NCI-H2227 (cell line): ENCODE data around the gene SESN1.
A peak's percentile ranks its signal among the peaks of the same experiment; 100 is the strongest.
"Not testable (repeated sequence)": the region's sequence is repeated elsewhere in the genome, so short reads cannot be mapped to it uniquely, and the experiment has no call there.

ENCODE experiments used
- DNase-seq: peaks from one replicate; lab custom pipeline; 2025; ENCODE audit not compliant: unreplicated experiment; lab: John Stamatoyannopoulos, UW

The SESN1 gene

DNA sequence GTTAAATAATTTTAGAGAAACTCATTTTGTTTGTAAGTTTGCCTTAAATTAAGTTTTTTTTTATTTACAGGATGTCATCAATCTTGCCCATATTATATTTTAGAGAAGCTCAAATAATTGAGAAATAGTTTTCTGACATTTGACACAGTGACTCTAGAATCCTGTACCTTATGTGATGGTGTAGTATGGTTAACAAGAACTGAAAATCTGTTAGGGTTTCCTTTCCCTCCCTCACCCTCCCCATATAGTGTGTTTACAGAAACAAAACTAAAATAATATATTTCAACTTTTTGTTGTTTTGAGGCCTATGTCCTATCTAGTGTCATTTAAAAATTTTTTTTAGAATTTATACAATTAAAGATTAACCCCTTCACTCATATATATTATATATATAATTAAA lies 91.8 kb downstream of the SESN1 start:
- DNase-seq, result no peak

DNA sequence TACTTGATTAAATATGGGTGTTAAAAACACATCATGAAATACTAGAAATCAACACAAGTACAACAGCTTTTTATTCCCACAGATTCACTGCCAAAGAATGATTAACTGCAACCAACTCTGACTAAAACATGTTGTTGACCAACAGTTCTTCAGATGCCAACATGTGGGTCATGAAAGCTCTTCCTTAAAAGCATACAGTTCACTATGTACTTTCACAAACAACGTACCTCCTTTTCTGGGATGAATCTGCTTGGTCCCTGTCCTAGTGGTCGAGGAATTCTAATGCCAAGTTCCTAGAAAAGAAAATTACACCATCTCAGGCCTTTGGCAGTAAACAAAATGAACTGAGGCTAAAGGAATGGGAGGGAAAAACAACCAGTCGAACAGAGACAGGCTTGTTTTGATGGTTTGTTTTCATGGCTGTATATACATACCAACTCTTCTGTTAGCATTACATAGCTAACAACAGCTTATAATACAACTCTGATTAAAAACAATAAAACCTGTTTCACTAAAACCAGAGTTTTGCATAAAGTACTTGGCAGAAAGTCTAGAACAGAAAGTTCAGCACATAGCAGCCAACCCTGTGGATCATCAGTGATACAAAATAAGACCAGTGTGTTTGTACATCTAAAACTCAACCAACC lies 92.5 kb downstream of the SESN1 start:
- no peak for DNase-seq

DNA sequence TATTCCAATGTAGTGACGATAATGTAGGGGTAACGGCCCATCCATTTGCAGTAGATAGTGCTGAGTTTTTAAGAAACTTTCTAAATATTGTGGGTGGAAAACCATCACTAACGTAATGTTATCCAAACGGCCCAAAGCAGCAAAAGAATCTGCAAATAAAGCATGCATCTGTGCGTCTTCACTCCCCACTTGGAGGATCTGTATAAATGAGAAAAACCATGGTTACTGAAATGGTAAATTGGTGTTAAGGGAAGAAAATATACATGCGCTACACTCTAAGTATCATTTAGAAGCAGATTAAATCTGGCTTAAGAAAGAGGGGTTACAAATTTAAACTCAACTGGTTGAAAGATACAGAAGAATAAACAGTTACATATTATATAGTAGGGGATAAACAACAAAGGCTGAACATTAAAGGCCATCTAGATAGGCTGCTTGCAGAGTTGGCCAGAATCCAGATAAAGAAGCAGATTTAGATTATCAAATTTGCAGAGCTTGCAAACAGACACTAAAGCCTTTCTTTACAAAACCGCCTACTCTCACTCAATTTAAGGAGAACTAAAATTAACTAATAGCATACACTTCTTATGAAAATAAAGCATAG lies 93.3 kb downstream of the SESN1 start:
- peak; percentile 4 for DNase-seq

DNA sequence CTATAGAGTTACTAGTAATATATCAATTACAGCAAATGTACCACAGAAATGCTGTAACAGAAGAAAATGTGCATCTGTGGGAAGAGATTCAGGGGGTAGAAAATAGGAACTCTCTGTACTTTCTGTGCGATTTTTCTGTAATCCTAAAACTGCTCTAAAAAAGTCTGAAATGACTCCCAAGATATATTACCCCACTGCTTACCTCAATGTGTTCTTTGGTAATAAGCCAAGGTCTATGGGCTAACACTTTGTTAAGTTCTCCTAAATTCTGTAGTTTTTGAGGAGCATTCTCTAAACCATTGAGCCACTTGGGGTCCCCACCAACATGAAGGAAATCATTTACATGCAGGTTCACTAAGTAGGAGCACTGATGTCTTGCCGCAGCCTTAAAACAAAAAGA lies 94.4 kb downstream of the SESN1 start:
- no peak for DNase-seq

DNA sequence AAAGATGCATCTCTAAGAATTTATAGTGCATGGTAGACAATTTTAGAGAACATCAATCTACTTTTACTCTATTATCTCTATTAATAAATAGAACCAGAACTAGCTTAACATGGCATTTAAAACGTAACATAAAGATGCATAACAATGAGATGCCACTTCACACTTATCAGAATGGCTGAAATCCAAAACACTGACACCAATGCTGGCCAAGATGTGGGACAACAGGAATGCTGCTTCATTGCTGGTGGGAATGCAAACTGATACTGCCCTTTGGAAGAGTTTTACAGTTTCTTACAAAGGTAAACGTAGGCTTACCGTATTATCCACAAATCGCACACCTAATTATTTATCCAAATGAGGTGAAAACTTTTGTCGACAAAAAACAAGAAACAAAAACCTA lies 95.2 kb downstream of the SESN1 start:
- no peak for DNase-seq

DNA sequence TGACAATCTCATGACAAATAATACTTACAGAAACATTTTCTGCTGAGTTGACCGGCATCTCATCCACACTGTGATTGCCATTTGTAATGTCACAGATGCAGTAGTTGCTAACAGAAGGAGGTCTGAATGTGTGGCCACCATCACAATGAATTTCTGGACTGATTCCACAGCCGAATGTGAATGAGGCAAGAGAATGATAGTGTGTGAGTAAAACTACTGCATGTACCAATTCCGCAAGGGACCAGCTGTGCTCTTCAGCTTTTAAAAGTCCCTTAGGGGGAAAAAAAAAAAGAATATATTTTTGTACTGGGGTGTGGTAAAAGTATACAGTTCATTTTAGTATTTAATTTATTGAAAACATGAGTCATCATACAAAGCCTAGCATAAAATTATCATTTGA lies 96.2 kb downstream of the SESN1 start:
- DNase-seq, result no peak

DNA sequence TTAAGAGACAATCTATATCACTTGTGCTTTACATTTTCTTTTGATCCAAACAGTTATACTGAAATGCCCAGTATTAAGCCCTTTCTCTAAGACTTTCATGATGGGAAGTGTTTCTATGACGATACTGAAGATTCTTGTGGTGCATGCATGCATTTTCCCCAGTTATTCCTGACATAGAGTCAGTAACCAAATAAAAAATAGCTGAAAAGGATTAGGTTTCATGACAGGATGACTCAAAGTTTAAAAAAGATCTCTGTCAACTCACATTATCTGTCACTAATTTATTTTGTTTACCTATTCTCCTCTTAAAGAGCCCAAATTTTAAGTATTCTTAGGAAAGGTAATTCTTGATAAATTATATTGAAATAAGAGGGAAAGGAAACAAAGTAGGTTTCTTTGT lies 98.4 kb downstream of the SESN1 start:
- no peak for DNase-seq

DNA sequence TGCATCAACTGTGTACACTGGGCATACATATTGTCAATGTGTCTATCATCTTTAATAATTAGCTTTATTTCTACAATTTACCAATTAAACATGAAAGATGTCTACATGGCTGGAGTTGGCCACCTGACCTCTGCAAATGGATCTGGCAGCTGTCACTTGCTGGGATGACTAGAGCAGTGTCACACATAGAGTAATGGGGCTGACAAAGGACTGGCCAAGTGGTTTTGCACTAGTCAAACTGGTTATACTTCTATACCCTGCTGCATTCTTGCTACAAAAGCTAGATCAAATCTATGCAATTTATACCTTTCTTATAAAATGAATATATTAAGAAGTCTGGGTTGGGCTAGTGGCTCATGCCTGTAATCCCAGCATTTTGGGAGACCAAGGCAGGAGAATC lies 99.3 kb downstream of the SESN1 start:
- DNase-seq, result no peak

DNA sequence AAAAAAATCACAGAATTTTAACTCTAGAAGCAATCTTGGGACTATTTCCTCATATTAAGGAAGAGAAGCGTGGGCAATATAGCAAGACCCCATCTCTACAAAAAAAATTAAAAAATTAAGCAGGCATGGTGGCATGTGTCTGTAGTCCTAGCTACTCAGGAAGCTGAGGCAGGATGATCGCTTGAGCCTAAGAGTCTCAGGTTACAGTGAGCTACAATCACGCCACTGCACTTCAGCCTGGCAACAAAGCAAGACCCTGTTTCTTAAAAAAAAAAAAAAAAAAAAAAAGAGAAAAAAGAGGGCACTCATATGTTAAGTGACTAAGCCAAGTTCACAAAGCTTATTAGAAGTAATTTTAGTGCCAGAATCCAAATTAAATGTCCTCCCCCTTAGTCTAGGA lies 100.8 kb downstream of the SESN1 start:
- no peak for DNase-seq

DNA sequence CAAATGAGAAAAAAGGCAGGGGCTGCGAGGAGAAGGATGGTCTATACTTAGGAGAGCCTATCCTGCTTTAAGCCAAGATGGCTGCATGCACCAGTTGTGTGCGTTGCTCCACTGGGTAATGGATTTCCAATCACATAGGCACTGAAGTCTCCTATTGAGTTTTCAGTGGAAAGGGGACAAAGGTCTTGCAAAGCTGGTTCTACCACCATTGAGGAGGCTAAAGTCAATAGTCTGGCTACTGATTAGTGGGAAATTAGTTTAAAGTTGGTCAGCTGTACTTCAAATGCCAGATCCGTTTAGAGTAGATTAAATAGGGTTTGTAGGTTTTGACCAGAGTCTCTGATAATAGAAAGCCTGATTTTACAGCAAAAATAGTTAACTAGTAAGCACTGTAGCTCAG lies 104.9 kb downstream of the SESN1 start:
- DNase-seq, result no peak

DNA sequence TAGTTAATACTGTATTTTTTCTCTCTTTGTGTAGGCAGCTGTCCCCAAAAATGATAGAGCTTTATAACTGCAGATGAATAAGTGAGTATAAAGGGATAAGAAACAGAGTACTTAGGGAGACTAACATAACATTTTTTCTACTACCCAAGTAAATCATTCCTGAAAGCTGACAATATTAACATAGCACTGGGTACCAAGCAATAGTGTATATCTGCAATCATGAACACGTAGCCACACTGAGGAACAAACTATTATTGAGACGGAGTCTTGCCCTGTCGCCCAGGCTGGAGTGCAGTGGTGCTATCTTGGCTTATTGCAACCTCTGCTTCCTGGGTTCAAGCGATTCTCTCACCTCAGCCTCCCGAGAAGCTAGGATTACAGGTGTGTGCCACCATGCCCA lies 105.9 kb downstream of the SESN1 start:
- DNase-seq, result no peak

DNA sequence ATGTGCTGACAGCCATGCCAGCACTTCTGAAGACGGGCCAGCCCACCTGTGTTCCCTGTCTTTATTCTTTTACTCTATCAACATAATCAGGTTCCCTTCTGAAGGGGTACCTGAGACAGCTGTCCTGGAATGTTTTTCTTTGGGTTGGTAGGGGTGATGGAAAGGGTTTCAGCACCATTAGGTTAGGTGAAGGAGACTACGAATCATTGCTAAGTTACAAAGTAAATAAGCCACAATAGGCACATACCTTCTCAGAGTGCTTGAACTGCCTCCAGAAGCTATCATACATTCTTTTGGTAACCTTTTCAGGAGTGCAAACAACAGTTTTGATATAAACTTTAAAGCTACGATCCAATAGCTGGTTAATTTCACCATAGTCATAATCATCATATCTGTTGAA lies 106.3 kb downstream of the SESN1 start:
- no peak for DNase-seq

DNA sequence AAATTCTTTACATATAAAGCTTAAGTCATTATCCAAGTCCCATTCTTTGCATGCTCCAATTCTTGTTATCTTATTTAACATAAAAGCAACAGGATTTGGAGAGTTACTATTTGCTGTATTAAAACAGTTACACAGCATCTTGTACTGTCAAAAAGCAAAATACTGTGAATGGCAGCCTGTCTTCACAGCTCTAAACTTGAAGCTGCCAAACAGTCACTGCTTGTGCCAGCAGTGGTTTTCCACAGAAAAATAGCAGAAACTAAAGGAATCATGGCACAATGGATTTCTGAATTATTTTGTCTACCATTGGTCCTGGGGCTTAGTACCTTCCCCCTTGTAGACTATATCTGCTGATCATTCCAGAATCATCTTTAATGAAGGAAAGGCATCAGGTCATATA lies 107.5 kb downstream of the SESN1 start:
- DNase-seq, result no peak

DNA sequence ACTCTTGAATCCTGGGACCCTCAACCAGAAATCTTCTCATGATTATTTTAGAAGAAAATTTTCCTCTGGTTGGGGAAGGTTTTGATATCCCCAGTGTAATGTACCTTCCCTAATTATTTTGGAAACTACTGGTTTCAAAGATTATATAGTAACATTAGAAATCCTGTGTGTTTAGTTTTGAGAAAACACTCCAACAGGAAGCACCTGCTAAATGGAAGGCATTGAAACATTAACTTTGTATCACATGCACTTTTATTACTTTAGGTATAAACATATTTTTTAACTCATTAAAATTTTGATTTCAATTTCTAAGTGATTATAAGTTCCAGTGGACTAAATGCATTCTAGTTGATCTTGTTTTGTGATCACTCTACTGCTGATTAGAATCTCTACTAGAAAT lies 109.3 kb downstream of the SESN1 start:
- DNase-seq, result no peak

DNA sequence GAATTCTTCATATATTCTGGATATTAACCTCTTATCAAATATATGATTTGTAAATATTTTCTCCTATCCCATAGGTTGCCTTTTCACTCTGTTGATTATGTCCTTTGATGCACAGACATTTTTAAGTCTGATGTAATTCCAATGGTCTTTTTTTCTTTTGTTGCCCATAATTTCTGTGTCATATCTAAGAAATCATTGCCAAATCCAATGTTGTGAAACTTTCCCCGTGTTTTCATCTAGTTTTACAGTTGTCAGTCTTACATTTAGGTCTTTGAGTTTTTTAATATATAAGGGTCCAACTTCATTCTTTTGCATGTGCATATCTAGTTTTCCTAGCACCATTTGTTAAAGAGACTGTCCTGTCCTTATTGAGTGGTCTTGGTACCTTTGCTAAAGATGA lies 111.5 kb downstream of the SESN1 start:
- DNase-seq, result no peak

DNA sequence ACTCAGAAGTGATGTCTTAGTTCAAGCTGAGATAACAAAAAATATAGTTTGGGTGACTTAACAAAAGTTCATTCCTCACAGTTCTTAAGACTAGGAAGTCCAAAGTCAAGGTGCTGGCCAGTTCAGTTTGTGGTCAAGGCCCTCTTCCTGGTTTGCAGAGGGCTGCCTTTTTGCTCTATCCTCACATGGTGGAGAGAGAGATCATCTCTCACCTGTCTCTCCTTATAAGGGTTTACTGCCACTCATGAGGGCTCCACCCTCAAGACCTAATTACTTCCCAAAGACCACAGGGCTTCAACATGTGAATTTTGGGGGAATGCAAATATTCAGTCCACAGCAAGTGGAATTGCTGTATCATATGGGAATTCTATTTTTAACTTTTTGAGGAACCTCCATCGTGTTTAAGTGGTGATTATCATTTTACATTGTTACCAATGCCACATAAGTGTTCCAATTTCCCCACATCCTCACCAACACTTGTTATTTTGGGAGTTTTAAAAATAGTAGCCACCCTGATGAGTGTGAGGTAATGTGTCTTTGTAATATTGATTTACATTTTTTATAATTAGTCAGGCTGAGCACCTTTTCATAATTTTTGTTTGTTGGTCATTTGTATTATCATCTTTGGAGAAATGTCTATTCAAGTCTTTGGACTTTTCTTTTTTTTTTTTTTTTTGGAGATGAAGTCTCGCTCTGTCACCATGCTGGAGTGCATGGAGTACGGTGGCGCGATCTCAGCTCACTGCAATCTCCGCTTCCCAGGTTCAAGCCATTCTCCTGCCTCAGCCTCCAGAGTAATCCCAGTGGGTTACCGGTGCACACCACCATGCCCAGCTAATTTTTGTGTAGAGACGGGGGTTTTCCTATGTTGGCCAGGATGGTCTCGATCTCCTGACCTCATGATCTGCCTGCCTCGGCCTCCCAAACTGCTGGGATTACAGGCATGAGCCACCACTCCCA lies 112.2 kb downstream of the SESN1 start:
- no peak for DNase-seq

DNA sequence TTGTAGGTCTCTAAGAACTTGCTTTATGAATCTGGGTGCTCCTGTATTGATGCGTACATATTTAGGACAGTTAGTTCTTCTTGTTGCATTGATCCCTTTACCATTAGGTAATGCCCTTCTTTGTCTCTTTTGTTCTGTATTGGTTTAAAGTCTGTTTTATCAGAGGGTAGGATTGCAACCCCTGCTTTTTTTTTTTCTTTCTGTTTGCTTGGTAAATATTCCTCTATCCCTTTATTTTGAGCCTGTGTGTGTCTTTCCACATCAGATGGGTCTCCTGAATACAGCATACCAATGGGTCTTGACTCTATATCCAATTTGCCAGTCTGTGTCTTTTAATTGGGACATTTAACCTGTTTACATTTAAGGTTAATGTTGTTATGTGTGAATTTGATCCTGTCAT lies 116.0 kb downstream of the SESN1 start:
- not testable (repeated sequence) for DNase-seq

DNA sequence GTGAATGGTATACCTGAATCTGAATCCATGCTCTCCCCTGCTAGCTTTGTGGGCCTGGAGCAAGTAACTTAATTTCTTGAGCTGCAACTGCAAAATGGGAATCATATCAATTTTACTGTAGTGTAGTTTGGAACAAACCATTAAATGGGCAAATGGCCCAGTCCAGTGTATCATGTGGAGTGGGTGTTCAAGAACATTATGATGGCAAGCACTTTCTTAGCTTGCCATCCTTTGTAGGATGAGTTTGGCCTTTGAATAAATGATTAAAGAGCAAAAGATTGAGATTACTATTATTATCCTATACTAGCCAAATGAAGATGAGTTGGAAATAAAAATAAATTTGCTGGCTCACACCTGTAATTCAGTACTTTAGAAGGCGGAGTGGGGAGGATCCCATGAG lies 120.4 kb downstream of the SESN1 start:
- DNase-seq, result peak; percentile 10

DNA sequence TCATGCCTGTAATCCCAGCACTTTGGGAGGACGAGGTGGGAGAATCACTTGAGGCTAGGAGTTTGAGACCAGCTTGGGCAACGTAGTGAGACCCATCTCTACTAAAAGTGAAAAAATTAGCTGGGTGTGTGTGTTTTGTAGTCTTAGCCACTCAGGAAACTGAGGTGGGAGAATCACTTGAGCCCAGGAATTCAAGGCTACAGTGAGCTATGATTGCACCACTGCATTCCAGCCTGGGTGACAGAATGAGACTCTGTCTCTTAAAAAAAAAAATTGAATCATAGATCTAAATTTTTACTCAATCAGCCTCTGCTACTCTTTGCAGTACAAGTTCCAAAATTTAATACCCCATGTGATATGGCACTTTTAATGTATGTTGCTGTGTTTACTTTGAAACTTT lies 124.9 kb downstream of the SESN1 start:
- no peak for DNase-seq

DNA sequence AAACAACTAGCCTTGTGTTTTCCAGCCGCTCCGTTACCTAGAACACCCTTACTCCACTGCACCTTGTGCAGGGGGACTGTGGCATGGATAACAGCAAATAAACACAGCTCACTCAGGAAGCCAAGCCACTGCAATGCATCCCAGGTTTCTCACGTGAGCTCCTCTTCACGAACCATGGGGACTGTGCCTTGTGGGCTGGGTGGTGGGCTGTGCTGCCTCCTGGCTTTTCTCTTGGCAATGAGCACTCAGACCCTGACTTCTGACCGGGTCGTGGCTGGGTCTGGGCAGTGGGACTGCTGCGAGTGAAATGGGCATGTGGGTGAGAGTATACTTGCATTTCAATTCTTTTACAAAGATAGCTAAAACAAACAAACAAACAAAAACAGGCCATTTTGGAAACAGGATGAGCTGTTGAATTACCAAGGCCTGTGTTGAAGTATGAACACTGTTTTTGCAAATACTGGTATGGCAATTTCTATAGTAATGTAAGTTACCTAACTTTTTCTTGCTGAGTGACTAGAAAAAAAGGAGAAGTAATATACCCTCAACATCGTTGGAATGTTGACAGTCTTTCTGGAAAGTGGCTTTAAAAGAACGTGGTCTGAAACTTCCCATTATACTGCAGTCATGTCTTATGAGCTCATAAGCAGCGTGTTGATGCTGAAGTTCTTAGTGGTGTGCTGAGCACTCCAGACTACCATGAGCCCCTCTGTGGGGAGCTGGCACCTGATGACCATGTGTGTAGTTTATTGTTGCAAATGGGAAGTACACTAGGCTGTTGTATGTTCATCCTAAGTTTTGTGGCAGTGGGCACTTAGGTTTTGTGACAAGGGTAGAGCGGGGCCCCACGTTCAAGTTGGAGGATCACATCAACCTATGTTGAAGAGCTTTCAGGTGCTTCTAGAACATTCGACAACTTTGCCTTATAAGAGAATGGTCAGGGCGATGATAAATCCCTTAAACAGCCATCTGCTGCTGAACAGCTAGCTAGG lies 126.0 kb downstream of the SESN1 start:
- DNase-seq, result no peak
